ENCODE data around the gene ARRB1.
"Not testable (repeated sequence)": the region's sequence is repeated elsewhere in the genome, so short reads cannot be mapped to it uniquely, and the experiment has no call there.

The ARRB1 gene

DNA sequence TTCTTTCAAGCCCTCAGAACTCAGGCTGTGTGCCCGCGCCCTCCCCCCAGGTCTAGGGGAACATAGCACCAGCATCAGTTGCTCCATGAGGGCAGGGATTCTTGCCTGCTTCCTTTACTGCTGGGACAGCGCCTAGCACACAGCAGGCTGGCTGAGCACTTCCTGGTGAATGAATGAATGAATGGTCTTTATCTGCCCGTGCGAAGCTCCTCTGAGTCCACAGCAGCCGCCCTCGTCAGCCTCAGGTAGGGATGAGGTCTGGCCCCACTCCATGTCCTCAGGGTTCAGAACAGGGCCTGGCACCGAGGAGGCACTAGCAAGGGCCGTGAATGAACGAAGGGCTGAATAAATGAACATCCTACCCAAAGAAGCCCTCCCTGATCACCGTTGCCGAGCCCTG lies 27.3 kb downstream of the ARRB1 start:
- no peak for DNase-seq (ENCODE audit: low read depth in 2 of 2)

DNA sequence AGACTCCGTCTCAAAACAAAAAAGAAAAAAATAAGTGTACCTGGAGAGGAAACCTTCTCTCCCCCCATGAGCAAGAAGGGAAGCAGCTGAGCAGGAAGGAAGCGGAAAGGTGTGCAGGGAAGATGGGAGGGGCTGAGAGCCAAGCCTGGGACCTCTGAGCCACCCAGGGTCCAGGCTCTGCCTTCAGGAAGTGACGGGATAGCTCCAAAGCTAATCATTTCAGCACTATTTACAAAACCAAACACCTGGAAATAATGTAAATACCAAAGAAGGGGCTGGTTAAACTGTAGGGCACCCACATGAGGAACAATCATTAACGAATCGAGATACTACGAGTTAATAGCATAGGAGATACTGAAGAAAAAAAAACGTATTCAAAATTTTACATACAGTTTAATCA lies 27.9 kb downstream of the ARRB1 start:
- DNase-seq (ENCODE audit: low read depth in 2 of 2) = no peak

GRCh38 chr11:75320643-75321042 lies 30.8 kb downstream of the ARRB1 start:
- DNase-seq (ENCODE audit: low read depth in 2 of 2) = no peak

DNA sequence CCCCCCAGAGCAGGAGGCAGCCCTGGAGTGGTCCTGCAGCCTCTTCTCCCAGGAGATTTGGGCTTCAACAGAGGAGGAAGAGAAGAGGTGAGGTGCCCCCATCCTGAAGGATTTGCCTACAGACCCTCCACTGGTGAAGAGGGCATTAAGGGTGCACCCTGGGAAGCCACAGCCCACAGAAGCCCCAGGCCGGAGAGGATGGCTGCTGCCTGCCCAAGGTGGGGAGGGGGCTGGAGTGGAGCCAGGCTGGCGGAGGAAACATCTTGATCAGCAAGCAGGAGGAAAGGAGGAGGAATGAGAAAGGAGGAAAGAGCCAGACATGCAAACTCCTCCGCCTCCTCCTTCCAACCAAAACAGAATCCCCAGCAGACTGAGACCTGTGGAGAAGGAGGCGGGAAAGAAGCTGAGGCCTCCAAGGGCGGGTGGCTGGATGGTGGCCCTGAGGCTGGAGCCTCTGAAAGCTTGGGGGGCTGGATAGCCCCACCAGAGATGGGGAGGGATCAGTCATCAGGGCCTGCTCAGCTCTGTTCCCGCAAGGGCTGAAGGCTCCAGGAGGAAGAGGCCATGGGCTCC lies 31.3 kb downstream of the ARRB1 start:
- DNase-seq (ENCODE audit: low read depth in 2 of 2) = no peak

GRCh38 chr11:75319035-75319877 lies 32.2 kb downstream of the ARRB1 start:
- DNase-seq (ENCODE audit: low read depth in 2 of 2) = no peak

DNA sequence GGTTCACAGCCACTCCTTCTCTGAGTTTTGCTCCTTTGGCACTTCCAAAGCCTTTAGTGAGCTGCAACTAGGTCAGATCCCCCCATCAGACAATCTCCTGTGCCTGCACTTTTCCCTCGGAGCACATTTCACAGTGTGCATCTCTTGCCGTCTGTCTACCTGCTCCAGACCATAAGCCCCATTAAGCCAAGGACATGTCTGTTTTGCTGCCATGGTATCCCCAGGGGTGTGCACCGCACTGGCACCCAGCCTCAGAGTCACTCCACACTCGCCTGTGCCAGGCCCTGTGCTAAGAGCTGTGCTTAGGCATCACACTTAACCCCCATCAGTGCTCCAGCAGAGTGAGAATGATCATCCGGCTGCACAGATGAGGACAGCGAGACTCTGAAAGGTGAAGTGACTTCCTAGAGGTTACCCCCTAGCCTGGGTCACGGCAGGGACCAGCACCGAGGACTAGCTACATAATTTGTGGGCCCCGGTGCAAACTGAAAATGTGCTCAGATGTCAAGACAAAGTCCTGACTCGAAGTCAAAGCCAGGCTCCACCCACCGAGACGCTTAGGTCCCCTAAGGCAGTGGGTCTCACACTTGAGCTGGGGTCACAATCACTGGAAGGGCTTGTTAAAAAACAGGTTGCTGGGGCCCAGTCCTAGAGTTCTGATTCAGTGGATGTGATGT lies 33.9 kb downstream of the ARRB1 start:
- no peak for DNase-seq (ENCODE audit: low read depth in 2 of 2)

DNA sequence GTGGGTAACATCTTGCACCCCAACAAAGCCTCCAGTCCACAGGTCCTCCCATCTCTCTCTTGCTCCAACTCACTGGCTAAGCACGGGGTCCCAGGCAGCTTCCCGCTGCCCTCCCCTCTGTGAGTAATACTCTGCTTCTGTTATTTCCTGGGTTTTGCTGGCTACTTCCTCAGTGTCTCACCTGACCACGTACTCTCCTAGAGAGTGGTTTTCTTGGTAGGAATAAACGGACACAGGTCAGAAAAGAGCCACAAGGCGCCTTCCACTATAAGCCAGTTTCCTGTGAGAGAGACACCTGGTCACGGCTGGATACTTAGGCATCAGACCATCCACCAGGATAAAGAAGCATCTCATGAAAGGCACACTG lies 36.0 kb downstream of the ARRB1 start:
- DNase-seq (ENCODE audit: low read depth in 2 of 2) = no peak

GRCh38 chr11:75314771-75315438 lies 36.6 kb downstream of the ARRB1 start:
- DNase-seq (ENCODE audit: low read depth in 2 of 2) = no peak

DNA sequence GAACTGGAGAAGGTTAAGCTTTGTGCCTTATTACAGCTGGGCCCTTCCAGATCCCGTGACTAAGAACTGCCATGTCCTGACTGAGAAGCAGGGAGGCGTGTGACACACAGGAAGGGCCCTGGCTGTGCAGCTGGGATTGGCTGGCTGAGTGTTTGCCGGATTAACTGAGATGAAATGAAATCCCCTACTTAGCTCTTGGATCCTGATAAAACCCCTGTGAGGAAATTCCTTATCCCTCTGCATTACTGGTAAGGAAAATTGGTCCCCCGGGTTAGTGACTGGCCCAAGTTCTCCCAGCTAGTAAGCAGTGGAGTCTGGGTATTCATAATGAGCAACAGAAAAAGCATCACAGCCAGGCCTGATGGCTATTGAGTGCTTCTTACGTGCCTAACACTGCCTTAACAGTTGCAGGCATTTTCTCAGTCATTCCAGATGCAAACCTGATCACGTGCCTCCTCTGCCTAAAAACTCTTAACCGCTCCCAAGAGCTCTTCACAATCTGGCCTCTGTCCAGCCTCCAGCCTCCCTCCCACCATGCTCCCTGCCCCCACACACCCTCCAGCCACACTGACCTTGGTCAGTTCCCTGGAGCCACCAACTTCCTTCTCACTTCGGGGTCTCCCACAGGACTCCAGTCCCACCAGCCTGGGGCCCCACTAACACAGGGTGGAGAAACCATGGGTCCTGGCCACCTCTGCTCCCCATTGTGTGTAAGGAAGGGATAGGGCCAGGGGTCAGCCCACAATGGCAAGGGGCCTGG lies 37.8 kb downstream of the ARRB1 start:
- DNase-seq (ENCODE audit: low read depth in 2 of 2) = no peak

DNA sequence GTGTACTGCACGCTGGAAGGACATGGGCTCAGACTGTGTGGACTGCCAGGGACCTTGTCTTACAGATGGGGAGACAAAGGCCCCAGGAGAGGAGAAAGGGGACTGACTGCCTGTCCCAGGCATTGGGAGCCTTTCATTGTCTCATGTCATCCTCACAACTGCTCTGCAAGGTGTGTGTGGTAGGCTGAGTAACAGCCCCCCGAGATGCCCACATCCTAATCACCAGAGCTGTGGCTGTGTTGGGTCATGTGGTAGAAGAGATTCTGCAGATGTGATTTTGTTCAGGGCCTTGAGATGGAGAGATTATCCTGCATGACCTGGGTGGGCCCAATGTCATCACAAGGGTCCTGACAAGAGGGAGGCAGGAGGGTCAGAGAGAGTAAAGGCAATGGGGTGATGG lies 39.1 kb downstream of the ARRB1 start:
- no peak for DNase-seq (ENCODE audit: low read depth in 2 of 2)

DNA sequence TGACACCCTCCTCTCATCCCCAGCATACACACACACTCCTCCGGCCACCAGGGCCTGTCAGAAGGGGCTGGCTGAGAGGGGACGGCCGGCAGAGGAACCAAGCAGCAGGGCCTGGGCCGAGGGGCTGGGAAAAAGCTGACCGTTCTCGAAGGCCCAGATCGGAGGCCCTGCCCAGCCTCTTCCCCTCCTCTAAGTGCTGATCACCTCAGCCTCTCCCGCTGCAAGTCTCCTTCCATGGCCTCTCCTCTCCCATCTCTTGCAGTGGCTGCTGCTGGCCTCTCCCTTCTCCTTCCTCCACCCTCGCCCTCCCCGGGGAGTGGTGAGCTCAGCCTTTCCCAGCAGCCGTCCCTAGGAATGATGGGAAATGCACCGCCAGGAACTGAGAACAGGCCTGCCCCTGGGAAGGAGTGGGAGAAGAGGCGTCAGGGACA lies 39.6 kb downstream of the ARRB1 start:
- DNase-seq (ENCODE audit: low read depth in 2 of 2) = no peak

DNA sequence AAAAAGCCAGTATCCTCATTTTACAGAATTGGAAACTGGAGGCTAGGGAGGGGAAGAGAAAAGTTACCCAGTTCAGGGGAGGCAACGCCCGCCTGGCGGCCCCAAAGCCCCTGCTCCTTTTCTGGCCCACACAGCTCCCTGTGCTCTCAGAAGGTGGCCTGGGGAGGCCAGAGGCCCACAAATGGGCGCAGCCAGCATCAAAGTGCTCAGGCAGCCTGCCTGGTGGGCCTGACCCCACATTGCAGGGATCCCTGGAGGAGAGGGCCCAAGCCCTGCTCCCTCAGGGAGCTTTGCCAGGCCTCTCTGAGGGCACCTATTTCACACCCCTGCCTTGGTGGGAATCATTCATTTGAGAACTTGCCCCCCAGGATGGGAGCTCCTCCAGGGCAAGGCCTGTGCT lies 42.5 kb downstream of the ARRB1 start:
- DNase-seq (ENCODE audit: low read depth in 2 of 2) = no peak

GRCh38 chr11:75308116-75308515 lies 43.3 kb downstream of the ARRB1 start:
- DNase-seq (ENCODE audit: low read depth in 2 of 2) = no peak

GRCh38 chr11:75307058-75307457 lies 44.4 kb downstream of the ARRB1 start:
- no peak for DNase-seq (ENCODE audit: low read depth in 2 of 2)

DNA sequence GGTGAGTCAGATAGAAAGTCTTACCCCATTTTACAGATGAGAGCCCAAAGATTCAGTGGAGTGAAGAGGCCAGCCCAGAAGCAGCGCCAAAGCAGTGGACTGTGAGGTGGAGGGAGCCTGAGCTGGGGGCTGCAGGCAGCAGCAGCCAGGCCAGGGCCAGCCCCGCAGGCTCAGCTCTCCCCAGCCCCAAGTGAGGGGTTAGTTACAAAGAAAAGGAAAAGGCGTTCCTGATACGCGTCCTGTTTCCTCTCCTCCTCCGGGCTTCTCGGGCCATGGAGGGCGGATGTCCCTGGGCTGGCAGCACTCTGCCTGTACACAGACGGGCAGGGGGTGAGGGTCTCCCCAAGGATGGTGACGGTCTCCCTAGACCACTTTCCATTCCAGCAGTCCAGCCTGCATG lies 44.9 kb downstream of the ARRB1 start:
- DNase-seq (ENCODE audit: low read depth in 2 of 2) = no peak

GRCh38 chr11:75305993-75306392 lies 45.5 kb downstream of the ARRB1 start:
- DNase-seq (ENCODE audit: low read depth in 2 of 2) = no peak

DNA sequence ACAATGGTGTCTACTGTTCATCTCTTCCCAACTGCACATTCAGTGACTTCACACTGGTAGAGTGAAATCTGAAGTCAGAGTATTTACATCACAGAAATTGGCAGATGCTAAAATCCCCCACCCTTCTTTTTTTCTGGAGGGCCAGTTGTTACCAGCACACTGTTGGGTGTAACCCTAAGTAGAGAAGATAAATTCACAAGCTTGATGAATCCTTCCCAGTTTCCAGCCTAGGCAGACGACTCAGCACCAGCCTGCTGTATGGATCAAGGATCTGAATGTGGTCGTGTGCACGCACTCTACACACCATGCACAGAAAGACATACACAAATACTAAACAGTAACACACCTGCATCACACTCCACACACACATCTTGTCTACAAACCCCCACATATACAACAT lies 46.0 kb downstream of the ARRB1 start:
- DNase-seq (ENCODE audit: low read depth in 2 of 2) = no peak

GRCh38 chr11:75304941-75305340 lies 46.5 kb downstream of the ARRB1 start:
- DNase-seq (ENCODE audit: low read depth in 2 of 2) = not testable (repeated sequence)

- DNase-seq (ENCODE audit: low read depth in 2 of 2) = no peak
These were observed 47.8 kb downstream of the ARRB1 start for GRCh38 chr11:75303544-75304224.

GRCh38 chr11:75302371-75302770 lies 49.1 kb downstream of the ARRB1 start:
- no peak for DNase-seq (ENCODE audit: low read depth in 2 of 2)

All from stimulated activated CD4-positive, alpha-beta T cell treated with anti-CD3 and anti-CD28 coated beads, Interleukin-1b, Interleukin-23, amount 100 ng/mL, for 1 hour (primary cell).